HG03439 (cell line): ENCODE results near the gene MEIS1.

ENCODE experiments used
- ATAC-seq: cut with Tn5 transposase; IDR thresholded peaks from one replicate; pipeline ENCODE4 v1.9.1; 2021; ENCODE audit warnings: mild to moderate bottlenecking, moderate library complexity; ENCODE audit not compliant: unreplicated experiment

The MEIS1 gene

GRCh38 chr2:66531567-66531966 lies 96.6 kb downstream of the MEIS1 start:
- no peak for ATAC-seq

- ATAC-seq = no peak
These were observed 98.3 kb downstream of the MEIS1 start for GRCh38 chr2:66532972-66533868.

- ATAC-seq = no peak
These were observed 99.5 kb downstream of the MEIS1 start for GRCh38 chr2:66534461-66534860.

GRCh38 chr2:66535574-66536289 lies 100.8 kb downstream of the MEIS1 start:
- ATAC-seq = no peak

- no peak for ATAC-seq
These were observed 101.4 kb downstream of the MEIS1 start for GRCh38 chr2:66536290-66536673.

- no peak for ATAC-seq
These were observed 102.1 kb downstream of the MEIS1 start for GRCh38 chr2:66536997-66537396.

- no peak for ATAC-seq
These were observed 103.4 kb downstream of the MEIS1 start for GRCh38 chr2:66538291-66538690.

- no peak for ATAC-seq
These were observed 104.5 kb downstream of the MEIS1 start for GRCh38 chr2:66539452-66539851.

GRCh38 chr2:66541646-66542045 lies 106.7 kb downstream of the MEIS1 start:
- ATAC-seq = no peak

GRCh38 chr2:66543257-66543767 lies 108.4 kb downstream of the MEIS1 start:
- ATAC-seq = no peak

- no peak for ATAC-seq
These were observed 109.3 kb downstream of the MEIS1 start for GRCh38 chr2:66544258-66544657.

GRCh38 chr2:66545258-66545657 lies 110.3 kb downstream of the MEIS1 start:
- ATAC-seq = no peak

- no peak for ATAC-seq
These were observed 112.2 kb downstream of the MEIS1 start for GRCh38 chr2:66547118-66547517.

- no peak for ATAC-seq
These were observed 113.0 kb downstream of the MEIS1 start for GRCh38 chr2:66547887-66548286.

- no peak for ATAC-seq
These were observed 113.5 kb downstream of the MEIS1 start for GRCh38 chr2:66548422-66548821.

- no peak for ATAC-seq
These were observed 115.9 kb downstream of the MEIS1 start for GRCh38 chr2:66550826-66551225.

- ATAC-seq = no peak
These were observed 118.4 kb downstream of the MEIS1 start for GRCh38 chr2:66553370-66553769.

- ATAC-seq = no peak
These were observed 120.2 kb downstream of the MEIS1 start for GRCh38 chr2:66555091-66555490.

GRCh38 chr2:66555501-66556324 lies 120.8 kb downstream of the MEIS1 start:
- no peak for ATAC-seq

GRCh38 chr2:66559672-66560071 lies 124.7 kb downstream of the MEIS1 start:
- no peak for ATAC-seq

- ATAC-seq = no peak
These were observed 125.8 kb downstream of the MEIS1 start for GRCh38 chr2:66560683-66561082.
